Hematopoietic multipotent progenitor cell (in vitro differentiated cells): ENCODE data around the gene MRAP2. TPM values are rescaled to one million over a fixed set of nuclear protein-coding genes. Genes with fewer than 3 reads are reported as not detected.
"Not testable (repeated sequence)": the region's sequence is repeated elsewhere in the genome, so short reads cannot be mapped to it uniquely, and the experiment has no call there.

Experiments
- DNase-seq, 3 donors: peaks; one replicate each; pipeline ENCODE4 v3.0.0-alpha.2; 2011 to 2015; ENCODE audit warnings: low read depth in 2 of 3, low spot score in 2 of 3
- total RNA-seq: library from RNA; depleted of rRNA; stranded (reverse); fragments of >200 nt; gene quantifications from one replicate; pipeline ENCODE4 v1.2.3, GENCODE V29; 2012

Gene MRAP2
- total RNA-seq, 1 donor = not detected

DNA sequence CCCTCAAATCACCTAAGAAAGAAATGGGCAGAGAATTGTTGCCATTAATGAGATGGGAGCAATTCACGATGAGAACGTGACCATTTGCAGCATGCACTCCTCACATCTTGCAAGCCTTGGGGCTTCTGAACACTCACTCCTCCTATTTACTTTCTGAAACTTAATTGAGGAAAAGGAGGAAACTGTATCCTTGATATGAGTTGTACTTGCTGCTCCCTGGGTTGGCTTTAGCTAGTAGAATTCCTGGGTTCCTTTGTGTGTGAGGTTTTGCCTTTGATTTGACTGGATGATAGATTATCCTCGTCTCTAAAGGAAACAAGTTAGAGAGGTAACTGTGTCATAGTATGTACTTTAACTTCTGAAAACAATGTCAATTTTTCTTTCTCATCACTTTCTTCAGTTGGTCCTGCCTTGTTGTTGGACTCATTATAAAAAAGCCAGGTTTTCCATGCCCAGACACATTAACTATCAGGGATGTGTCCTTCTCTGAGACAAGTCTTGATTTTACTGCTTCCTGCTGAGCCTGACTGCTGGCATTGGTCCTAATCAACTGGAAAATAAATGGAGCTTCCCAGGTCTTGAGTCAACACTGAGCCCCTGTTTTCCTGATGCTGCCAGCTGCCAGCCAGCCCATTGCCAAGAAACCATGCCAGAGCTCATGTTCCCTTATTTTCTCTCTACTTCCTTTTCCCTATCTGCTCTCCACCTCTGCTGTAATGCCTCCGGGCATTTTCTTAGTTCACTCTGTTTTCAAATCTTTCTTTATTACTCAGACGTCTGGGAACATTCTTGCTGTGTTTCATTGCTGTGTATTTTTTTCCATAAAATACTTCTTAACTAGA lies 6.0 kb upstream of the MRAP2 start:
- no peak for DNase-seq

DNA sequence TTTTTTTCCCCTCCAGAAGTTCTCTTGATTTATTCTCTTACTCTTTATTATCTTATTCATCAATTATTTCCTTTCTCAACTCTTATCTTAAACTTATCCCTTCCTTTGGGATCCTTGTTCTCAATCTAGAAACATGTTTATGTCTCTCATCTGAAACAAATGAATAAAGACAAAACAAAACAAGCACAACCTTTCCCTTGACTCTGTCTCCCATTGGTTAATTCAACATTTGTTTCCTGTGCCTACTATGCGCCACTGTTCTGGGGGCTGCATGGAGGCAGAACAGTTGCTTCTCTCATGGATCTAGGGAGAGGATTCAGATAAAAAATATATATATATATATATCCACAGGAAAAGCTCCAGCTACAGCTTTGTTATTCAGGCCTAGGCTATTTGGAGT lies 5.2 kb upstream of the MRAP2 start:
- no peak for DNase-seq

DNA sequence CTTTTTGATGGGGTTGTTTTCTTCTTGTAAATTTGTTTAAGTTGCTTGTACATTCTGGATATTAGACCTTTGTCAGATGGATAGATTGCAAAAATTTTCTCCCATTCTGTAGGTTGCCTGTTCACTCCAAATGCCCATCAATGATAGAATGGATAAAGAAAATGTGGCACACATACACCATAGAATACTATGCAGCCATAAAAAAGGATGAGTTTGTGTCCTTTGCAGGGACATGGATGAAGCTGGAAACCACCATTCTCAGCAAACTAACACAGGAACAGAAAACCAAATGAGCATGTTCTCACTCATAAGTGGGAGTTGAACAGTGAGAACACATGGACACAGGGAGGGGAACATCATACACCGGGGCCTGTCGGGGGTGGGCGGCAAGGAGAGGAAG lies 1.6 kb upstream of the MRAP2 start:
- DNase-seq = not testable (repeated sequence)

DNA sequence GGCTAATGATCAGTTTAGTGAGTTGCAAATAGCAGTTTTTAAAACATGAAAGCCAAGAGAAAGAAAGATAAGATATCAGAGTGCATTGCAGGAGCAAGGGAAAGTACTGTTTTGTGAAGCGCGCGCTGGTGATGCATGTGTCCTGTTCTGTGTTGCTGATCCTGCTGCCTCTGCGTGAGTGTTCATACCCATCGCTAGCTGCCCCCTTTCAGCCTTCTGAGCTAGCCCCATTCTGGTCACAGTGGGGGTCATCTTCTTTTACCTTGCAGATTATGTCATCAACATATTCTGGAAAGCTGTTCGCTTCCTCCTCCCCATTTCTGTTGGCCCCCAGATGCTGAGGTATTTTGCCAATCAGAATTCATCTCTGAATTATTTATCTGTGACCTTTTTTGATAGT lies 1.9 kb downstream of the MRAP2 start:
- DNase-seq = no peak

DNA sequence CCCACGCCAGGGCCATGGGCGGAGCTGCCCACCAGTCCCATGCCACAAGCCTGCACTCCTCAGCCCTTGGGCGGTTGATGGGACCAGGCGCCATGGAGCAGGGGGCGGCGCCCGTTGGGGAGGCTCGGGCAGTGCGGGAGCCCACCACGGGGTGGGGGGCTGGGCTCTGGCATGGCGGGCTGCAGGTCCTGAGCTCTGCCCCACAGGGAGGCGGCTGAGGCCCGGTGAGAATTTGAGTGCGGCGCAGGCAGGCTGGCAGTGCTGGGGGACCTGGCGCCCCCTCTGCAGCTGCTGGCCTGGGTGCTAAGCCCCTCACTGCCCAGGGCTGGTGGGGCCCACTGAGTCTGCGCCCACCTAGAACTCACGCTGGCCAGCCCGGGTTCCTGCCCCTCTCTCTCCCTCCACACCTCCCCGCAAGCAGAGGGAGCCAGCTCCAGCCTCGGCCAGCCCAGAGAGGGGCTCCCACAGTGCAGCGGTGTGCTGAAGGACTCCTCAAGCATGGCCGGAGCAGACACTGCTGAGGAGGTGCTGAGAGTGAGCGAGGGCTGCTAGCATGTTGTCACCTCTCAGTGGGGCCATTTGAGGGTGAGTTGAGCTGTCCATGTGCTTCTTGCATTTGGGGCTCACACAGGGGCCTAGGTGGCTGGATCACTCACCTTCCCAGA lies 4.0 kb downstream of the MRAP2 start:
- no peak for DNase-seq

DNA sequence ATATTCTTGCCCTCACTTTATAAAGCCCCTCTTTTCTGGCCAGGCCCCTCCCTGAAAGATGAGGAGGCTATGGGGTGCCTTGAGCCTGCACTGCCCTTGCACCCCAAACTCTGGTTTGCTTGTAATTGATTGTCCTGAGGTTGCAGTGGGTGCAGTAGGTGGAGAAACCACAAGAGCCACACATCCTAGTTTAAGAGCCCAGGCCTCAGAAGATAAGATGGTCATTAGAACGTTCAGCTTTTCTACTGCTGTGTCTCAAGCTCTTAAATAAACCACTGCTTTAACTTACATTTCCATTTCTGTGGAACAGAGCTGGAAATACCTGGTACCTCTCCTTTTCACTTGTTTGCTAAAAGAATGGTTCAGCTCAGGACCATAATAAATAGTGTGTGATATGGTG lies 9.0 kb downstream of the MRAP2 start:
- DNase-seq = no peak

DNA sequence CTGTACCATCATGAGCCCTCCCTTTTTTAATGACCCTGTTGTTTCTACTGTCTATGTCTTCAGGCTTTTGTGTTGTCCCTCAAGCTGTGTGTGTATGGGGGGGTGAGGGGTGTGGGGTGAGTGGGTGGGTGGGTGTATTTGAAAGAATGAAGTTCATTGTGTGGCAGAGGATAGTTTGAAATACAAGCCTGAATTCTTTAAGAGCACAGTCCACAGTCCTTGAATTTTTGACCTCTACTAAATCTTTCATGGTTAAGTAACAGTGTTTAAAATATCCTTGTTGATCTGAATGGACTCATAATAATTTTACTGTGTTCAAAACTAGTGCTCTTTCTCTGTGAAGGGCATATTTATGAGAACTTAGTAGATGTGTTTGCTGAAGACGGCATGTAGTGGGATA lies 10.0 kb downstream of the MRAP2 start:
- no peak for DNase-seq

DNA sequence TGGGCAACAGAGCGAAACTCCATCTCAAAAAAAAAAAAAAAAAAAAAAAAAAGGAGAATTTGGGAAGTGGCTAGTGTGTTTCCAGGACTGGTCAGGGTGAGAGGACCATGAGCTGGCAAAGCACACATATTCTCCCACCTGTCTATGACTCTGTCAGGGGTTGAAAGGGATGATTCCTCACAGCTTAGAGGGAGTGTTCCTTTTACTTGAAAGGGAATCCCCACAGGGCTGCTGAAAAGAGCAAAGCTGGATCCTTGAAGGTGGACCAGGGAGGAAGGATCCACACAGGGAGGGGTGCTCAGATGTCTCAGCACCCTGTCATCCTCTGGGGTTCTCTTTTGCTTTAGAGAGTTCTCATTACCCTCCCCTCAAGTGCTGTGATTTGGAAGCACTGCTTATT lies 13.2 kb downstream of the MRAP2 start:
- DNase-seq = no peak

DNA sequence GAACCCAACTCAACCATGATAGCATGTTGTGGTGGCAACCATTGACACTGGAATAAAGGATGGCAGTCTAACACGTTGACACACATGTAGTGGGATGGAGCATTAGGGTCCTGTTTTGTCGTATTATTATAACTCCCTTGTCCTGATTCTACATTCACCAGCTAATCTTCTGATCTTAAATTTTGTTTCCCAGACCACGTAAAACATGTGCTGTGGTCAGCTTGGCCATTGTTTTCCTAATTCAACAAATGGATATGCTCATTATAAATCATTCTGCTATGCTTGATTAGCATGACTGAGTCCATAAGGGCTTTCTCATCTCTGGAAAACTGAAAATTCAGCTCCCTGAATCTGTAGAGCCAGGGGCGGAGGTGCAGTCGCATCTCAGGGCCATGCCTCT lies 15.0 kb downstream of the MRAP2 start:
- DNase-seq = no peak

DNA sequence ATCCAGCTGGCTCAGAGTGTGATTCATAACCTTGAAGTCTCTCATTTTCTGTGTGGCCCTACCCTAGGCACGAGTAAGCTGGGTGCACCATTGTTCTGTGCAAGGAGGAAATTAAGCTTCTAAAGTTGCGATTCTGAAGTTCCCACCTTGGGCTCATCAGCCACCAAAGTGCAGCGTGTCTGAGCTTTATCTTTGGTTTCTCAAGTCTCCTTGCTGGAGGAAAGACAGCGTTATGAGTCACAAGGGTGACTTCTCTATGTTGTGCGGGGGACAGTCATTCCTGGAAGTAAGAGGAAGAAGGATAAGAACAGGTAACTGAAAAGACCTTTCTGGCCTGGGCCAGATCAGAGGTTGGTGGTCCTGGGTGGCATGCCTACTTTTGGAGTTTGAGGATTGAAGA lies 16.8 kb downstream of the MRAP2 start:
- no peak for DNase-seq

DNA sequence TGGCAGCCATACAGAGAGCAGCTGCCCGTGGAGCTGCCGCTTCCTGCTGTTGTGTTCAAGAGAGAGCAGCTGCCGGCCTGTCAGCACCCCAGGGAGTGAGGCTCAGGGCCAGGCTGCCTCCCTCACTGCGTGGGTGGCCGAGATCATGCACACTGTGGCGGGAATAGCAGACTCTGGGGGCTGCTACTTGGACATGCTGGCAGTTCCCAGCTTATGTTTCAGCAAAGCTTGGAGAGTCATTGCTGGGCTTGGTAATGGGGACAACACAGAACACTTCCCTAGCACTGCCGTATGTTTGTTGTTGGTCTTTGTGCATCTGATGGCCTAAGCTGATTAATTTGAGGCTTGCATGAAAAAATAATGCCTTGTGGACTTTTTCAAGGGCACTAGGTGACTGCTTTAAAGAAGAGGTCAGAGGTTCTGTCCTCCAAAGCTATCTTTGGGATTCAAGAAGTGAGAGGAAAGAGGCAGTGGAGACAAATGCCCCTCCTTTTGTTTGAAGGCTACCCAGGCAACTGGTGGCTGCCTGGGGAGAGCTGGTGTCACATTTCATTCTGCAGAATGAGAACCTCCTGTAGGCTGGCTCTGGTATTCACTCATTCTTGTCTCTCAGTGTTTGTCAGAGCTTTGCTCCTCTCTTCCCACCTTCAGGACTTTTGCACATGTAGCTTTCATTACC lies 18.8 kb downstream of the MRAP2 start:
- DNase-seq = no peak

DNA sequence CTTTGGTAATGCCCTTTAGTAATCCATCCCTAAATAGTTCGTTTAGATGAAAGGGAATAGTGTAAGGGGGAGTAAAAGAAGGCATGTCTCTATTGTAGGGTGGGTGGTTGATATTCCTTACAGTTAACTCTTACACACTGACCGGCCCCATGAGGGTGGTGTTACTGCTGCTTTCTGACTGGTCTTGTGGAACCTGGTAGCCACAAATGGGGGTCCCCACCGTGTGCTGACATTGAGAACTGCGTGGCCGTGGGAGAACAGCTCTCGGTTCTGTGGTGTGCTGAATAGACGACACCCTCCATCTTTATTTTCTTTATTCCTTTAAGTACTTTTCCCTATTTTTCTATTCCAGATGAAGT lies 19.3 kb downstream of the MRAP2 start:
- no peak for DNase-seq

DNA sequence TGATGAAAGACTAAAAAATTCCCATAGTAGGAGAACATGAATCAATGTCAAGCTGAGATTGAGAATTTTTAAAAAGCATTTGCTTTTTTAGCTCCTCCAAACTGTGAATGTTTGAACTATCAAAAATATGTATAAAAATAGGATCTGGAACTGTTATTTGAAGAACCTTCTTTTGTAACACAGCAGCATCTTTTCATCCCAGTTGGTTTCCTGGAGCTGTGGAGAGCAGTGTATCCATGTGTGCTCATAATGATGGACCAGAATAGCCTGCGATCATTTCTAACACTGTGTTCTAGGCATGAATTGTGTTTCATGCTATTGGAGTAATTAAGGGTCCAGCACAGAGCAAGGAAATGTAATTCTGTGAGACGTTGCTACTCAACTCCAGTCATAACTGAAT lies 22.1 kb downstream of the MRAP2 start:
- DNase-seq = no peak

DNA sequence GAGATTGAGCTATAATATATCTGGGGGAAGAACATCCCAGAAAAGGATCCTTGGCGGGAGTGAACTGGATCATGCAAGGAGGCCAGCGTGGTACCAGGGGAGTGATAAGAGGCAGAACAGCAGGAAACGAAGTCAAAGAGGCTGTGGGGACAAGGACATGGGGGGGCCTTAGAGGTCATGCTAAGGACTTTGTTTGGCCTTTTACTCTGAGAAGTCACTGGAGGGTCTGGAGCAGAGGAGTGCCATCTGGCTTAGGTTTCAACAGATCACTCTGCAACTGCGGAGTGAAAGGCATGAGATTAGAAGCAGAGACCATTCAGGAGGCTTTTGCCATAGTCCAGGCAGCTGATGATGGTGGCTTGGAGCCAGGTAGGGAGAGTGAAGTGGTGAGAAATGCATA lies 24.3 kb downstream of the MRAP2 start:
- no peak for DNase-seq

DNA sequence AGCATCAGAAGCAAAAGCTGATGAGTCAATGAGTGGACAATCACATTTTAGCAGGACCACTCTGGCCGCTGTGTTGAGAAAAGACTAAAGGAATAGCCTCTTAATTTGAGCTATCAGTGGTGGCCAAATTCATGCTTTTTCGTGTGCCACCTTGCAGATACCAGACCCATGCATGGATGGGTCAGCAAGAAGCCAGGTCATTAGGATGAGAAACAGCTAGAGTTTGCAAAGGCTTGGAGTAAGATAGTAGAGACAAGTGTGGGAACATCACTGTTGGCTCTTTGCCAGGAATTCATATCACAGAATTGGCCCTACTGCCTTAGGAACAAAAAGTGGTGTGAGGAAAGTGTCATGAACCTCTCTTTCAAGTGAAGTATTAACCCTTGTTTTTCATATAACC lies 25.5 kb downstream of the MRAP2 start:
- no peak for DNase-seq

DNA sequence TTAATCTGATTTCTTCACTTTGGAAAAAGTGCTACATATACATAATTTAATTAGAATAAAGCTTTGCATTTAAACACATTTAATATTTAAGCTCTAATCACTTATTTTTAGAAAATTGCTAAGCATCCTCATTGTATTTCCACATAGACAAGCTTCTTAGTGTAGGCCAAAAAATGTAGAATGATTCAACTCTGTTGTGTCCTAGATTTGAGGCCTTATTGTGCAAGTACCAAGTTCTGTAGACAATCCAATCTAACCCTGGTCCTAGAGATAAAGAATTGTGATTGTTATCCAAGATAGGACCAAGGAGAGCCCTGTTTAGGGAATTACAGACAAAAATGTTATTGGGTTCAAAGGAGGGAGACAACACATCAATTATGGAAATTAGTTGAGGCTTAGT lies 27.6 kb downstream of the MRAP2 start:
- no peak for DNase-seq

DNA sequence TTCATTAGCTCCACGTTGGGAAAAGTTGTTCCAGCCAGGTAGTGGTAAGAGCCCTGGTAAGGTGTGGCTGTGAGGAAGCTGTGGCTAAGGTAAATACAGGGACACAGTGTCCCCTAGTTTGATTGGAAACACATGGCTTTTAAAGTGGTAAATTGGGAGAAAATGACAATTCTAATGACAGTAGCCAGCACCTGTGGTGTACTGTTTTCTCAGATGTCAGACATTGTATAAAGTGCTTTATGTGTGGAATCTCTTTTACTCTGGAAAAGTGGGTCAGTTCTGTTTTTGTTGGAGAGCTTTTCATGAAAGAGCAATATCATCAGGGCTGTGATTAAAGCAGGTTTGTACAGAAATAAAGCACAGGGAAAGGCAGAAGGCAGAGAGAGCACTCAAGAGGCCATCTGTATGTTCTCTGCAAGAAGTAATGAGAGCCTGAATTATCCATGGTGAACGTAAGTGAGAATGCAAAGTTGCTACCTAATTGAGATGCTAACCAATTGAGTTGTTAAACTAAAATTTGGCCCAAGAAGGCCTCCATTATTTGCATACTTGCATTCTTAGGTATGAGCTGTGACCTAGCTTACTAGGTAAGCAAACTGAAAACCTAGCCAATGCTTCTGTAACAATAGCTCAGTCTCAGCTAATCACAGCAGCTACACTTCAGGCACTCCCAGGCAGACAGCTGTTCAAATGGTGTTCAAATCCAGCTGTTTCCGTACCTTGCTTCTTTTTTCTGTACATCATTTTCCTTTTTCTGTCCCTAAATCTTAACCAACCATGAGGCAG lies 28.2 kb downstream of the MRAP2 start:
- DNase-seq = no peak

DNA sequence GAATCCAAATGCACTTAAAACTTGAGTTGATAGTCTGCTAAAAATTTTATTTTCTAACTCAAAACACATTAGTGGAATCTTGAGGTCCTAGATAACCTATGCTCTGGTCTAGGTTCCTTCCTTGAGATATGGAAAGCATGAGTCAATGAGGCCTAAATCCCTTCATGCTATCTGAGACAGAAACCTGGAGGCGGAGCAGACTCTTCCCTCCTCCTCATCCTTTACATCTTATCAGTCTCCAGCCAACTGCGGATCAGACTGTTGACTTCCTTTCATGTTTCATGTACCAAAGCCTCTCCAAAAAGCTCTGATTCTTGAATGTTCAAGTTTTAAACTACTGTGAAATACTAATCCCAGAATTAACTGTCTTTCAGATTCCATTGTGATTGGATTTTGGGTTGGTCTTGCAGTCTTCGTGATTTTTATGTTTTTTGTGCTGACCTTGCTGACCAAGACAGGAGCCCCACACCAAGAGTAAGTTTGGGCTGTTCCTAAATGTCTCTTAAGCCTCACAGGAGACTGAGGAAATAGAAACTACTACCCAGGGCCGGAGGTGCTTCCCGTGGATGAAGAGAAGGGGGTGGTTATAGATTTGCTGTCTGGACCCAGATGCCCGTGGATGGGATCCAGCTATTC lies 29.1 kb downstream of the MRAP2 start:
- DNase-seq = peak in 1 of 3 donors; percentile 9

DNA sequence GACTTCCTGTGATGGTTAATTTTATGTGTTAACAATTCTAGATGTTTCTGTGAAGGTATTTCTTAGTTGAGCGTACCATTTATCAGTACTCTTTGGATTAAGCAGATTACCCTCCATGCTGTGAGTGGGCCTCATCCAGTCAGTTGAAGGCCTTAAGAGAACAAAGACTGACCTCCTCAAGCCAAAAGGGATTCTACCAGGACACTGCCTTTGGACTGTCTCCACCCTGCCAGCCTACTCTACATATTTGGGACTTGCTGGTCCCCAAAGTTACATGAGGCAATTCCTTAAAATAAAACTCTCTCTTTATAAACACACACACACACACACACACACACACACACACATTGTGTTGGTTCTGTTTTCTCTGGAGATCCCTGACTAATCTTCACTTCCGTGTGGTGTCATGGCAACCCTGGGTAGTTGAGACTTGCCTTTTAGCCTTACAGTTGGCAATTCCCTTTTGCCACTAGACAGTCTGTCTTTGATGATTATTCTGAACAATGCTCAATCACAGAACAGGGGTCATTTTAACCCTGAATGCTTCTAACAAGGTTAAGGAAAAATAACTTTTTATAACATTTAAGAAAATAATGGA lies 32.2 kb downstream of the MRAP2 start:
- DNase-seq = no peak

DNA sequence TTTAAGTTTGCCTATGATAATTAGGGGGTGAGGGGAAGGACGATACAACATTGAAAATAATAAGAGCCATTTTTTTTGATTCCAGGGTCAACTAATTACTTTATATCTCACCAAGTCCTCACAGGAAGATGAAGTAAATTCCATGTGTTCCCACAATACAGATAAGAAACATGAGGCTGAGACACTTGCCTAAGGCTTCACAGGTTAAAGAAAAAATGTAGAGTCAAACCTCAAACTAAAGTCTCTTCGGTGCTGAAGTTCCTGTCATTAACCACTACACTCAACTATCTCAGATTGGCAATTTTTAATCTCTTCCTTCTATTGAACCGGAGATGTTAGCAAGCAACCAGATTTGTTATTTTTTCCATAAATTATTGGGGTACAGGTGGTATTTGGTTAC lies 33.0 kb downstream of the MRAP2 start:
- no peak for DNase-seq
